SK-N-SH (cell line): ENCODE data around the gene PTPRG. TPM values are rescaled to one million over a fixed set of nuclear protein-coding genes. Genes with fewer than 3 reads are reported as not detected.

Experiments used
- CTCF ChIA-PET: fragments of 300-600, 350-600 bp; formaldehyde crosslinking; extraction: SDS; loops from one replicate; lab custom pipeline; 2021; lab: Yijun Ruan, JAX
- POLR2A ChIA-PET: fragments of 350-600 bp; sonication (Branson Sonifier 250); formaldehyde crosslinking; extraction: SDS; loops from one replicate; lab custom pipeline; 2020; ENCODE audit warnings: antibody characterized with exemption, inconsistent platforms; lab: Yijun Ruan, JAX
- DNase-seq: peaks from one replicate; pipeline ENCODE4 v3.0.0; 2012
- H2AFZ ChIP-seq: fragments of 200-600 bp; sonication (generic); 2 replicates; pipeline ENCODE4 v1.8.1; 2016; ENCODE audit warnings: antibody characterized with exemption, mild to moderate bottlenecking, low read depth
- H3F3A ChIP-seq: fragments of 200-600 bp; sonication (generic); replicated peaks from 2 replicates; pipeline ENCODE3; 2016; ENCODE audit warnings: antibody characterized with exemption, mild to moderate bottlenecking; ENCODE audit not compliant: insufficient read depth
- H3K27ac ChIP-seq, 2 experiments: fragments of 200-500 bp in 1 of 2; fragments of 200-600 bp in 1 of 2; sonication (Bioruptor generic) in 1 of 2; sonication (generic), shearing (Covaris generic) in 1 of 2; 2 replicates each; pipeline versions ENCODE4 v1.5.1 to v1.6.1; 2014 to 2016; ENCODE audit warnings: low read depth in 2 of 2, inconsistent platforms in 1 of 2, low read length in 1 of 2, mild to moderate bottlenecking in 1 of 2, mixed read lengths in 1 of 2
- H3K27me3 ChIP-seq: fragments of 200-600 bp; sonication (generic), shearing (Covaris generic); 2 replicates; pipeline ENCODE4 v1.6.1; 2016; ENCODE audit warnings: mixed run types; ENCODE audit not compliant: insufficient read depth
- H3K36me3 ChIP-seq, 2 experiments: fragments of 200-500 bp in 1 of 2; fragments of 200-600 bp in 1 of 2; sonication (Bioruptor generic) in 1 of 2; sonication (generic) in 1 of 2; replicated peaks in 1 of 2; 2 replicates each; pipeline versions ENCODE3 to v1.5.1; 2014 to 2016; ENCODE audit warnings: low read length in 1 of 2, mild to moderate bottlenecking in 1 of 2; ENCODE audit not compliant: insufficient read depth in 2 of 2, control insufficient read depth in 1 of 2
- H3K4me1 ChIP-seq, 2 experiments: fragments of 200-500 bp in 1 of 2; fragments of 200-600 bp in 1 of 2; sonication (Bioruptor generic) in 1 of 2; sonication (generic), shearing (Covaris generic) in 1 of 2; 2 replicates each; pipeline versions ENCODE4 v1.5.1 to v1.6.1; 2014 to 2016; ENCODE audit warnings: low read depth in 1 of 2, low read length in 1 of 2, mixed run types in 1 of 2; ENCODE audit not compliant: insufficient read depth in 2 of 2, control insufficient read depth in 1 of 2
- H3K4me2 ChIP-seq: fragments of 200-600 bp; sonication (generic), shearing (Covaris generic); 2 replicates; pipeline ENCODE4 v1.6.1; 2017; ENCODE audit warnings: mixed run types
- H3K4me3 ChIP-seq, 2 experiments: fragments of 200-500 bp in 1 of 2; fragments of 200-600 bp in 1 of 2; sonication (Bioruptor generic) in 1 of 2; sonication (generic), shearing (Covaris generic) in 1 of 2; 2 replicates each; pipeline versions ENCODE4 v1.5.1 to v1.8.1; 2014 to 2016; ENCODE audit warnings: low read depth in 2 of 2, inconsistent platforms in 1 of 2, low read length in 1 of 2, mild to moderate bottlenecking in 1 of 2, mixed read lengths in 1 of 2, moderate library complexity in 1 of 2
- H3K79me2 ChIP-seq: fragments of 200-600 bp; sonication (generic); 2 replicates; pipeline ENCODE4 v1.8.1; 2017; ENCODE audit warnings: mild to moderate bottlenecking; ENCODE audit not compliant: insufficient read depth
- H3K9ac ChIP-seq: fragments of 200-600 bp; sonication (generic); 2 replicates; pipeline ENCODE4 v1.6.1; 2017; ENCODE audit warnings: mixed run types
- H3K9me2 ChIP-seq: fragments of 200-600 bp; sonication (generic); 2 replicates; pipeline ENCODE4 v1.6.1; 2017; ENCODE audit warnings: mixed run types
- H3K9me3 ChIP-seq: fragments of 200-600 bp; sonication (generic); 2 replicates; pipeline ENCODE4 v1.6.1; 2017; ENCODE audit warnings: mixed run types, mild to moderate bottlenecking, moderate library complexity
- H4K20me1 ChIP-seq: fragments of 200-600 bp; sonication (generic); 2 replicates; pipeline ENCODE4 v1.6.1; 2017; ENCODE audit warnings: mild to moderate bottlenecking, mixed run types; ENCODE audit not compliant: insufficient read depth
- CHD2 ChIP-seq: fragments of 150-350 bp; IDR thresholded peaks from 2 replicates; pipeline ENCODE4 v1.6.1; 2018; ENCODE audit warnings: low read length; ENCODE audit not compliant: partially characterized antibody
- CTCF ChIP-seq: fragments of 200-600 bp; sonication (generic); IDR thresholded peaks from 2 replicates; pipeline ENCODE4 v1.6.1; 2017; ENCODE audit warnings: antibody characterized with exemption, mild to moderate bottlenecking, moderate library complexity
- EP300 ChIP-seq, 2 experiments: IDR thresholded peaks; 2 replicates each; pipeline versions ENCODE4 v1.4.0 to v1.6.1; 2012; ENCODE audit warnings: borderline replicate concordance in 1 of 2, low read depth in 1 of 2, low read length in 1 of 2
- FOSL2 ChIP-seq: IDR thresholded peaks from 2 replicates; pipeline ENCODE4 v1.4.0; 2012; ENCODE audit warnings: low read depth, mild to moderate bottlenecking, moderate library complexity, borderline replicate concordance
- FOXJ3 ChIP-seq: sonication (generic); formaldehyde crosslinking; IDR thresholded peaks from 2 replicates; pipeline ENCODE4 v1.5.1; 2020; ENCODE audit warnings: mild to moderate bottlenecking, missing genetic modification reagents
- FOXM1 ChIP-seq: IDR thresholded peaks from 2 replicates; pipeline ENCODE4 v1.4.0; 2012; ENCODE audit warnings: low read depth, mild to moderate bottlenecking
- GABPA ChIP-seq: IDR thresholded peaks from 2 replicates; pipeline ENCODE4 v1.4.0; 2012; ENCODE audit warnings: low read depth, mild to moderate bottlenecking
- GATA2 ChIP-seq: sonication (generic); formaldehyde crosslinking; IDR thresholded peaks from 2 replicates; pipeline ENCODE4 v1.5.0; 2020; ENCODE audit warnings: mild to moderate bottlenecking, missing genetic modification reagents
- JUND ChIP-seq: IDR thresholded peaks from 2 replicates; pipeline ENCODE4 v1.4.0; 2012
- MXI1 ChIP-seq: IDR thresholded peaks from 2 replicates; pipeline ENCODE4 v1.6.1; 2012; ENCODE audit warnings: mild to moderate bottlenecking, low read depth, low read length, improper control_type of control experiment
- NFIC ChIP-seq: IDR thresholded peaks from 2 replicates; pipeline ENCODE4 v1.4.0; 2012; ENCODE audit warnings: borderline replicate concordance
- PBX3 ChIP-seq: IDR thresholded peaks from 2 replicates; pipeline ENCODE4; 2012
- POLR2AphosphoS5 ChIP-seq: IDR thresholded peaks from 2 replicates; pipeline ENCODE4 v1.6.1; 2012; ENCODE audit warnings: low read depth, low read length
- REST ChIP-seq: IDR thresholded peaks from 2 replicates; pipeline ENCODE4 v1.6.1; 2012; ENCODE audit warnings: mild to moderate bottlenecking, low read depth, low read length, moderate library complexity
- RFX5 ChIP-seq: IDR thresholded peaks from 2 replicates; pipeline ENCODE4 v1.6.1; 2012; ENCODE audit warnings: mild to moderate bottlenecking, improper control_type of control experiment, low read length
- RXRA ChIP-seq: IDR thresholded peaks from 2 replicates; pipeline ENCODE4 v1.4.0; 2012; ENCODE audit warnings: low read depth, mild to moderate bottlenecking, borderline replicate concordance
- SIN3A ChIP-seq: IDR thresholded peaks from 2 replicates; pipeline ENCODE4 v1.6.1; 2012; ENCODE audit warnings: low read depth, mild to moderate bottlenecking, low read length, moderate library complexity, borderline replicate concordance
- TCF12 ChIP-seq: IDR thresholded peaks from 2 replicates; pipeline ENCODE4 v1.4.0; 2012
- TEAD4 ChIP-seq: IDR thresholded peaks from 2 replicates; pipeline ENCODE4 v1.4.0; 2012; ENCODE audit warnings: mild to moderate bottlenecking, borderline replicate concordance; ENCODE audit not compliant: insufficient read depth
- USF2 ChIP-seq: fragments of 150-350 bp; IDR thresholded peaks from 2 replicates; pipeline ENCODE4 v1.6.1; 2017; ENCODE audit warnings: antibody characterized with exemption, low read length, low read depth, borderline replicate concordance
- WGBS: methylation state at CpG from one replicate; pipeline ENCODE4 v1.1.6; 2017; ENCODE audit warnings: low lambda C conversion rate; 5-methylcytosine and 5-hydroxymethylcytosine counted together
- polyA plus RNA-seq, 3 experiments: library from polyadenylated mRNA; depleted of rRNA; stranded (reverse); fragments of >200 nt; gene quantifications; 2 replicates each; pipeline ENCODE4 v1.2.3, GENCODE V29; 2012
- TF ChIP-seq, protein P1 (sequence below): IDR thresholded peaks from 2 replicates; pipeline ENCODE4 v1.4.0; 2012; ENCODE audit warnings: low read depth

PTPRG gene
- polyA plus RNA-seq, 1 of the 3 experiments (the other 2 are of a cell fraction): 14.1 TPM

DNA sequence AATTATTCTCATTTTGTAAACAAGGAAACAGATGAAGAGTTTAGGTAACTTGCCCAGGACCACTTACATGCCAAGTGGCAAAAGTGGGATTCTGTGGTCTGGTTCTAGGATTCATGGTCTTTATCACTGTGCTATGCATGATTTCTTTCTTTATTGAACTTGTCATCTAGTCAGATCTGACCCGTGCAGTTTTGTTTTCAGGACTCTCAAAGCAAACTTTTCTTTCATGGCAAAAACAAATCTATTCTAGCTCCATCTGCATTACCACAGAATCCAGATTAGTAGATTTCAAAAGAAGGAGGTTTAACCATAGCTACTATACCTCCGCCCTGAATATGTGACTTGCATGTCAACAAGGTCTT lies 404.4 kb downstream of the PTPRG start (continued):
- TF ChIP-seq REST: no peak

GRCh38 chr3:61966200-61966599 lies 404.8 kb downstream of the PTPRG start:
- no peak for DNase-seq

More at GRCh38 chr3:61966200-61966599, 404.8 kb downstream of the PTPRG start:
- H3K79me2 ChIP-seq: peaks cover 12% of the 10 kb centered on the region
- no peak overlapping the region for H2AFZ ChIP-seq
- no peak overlapping the region for H3K4me3 ChIP-seq
- H4K20me1 ChIP-seq: no peaks in the 10 kb centered on the region
- CTCF ChIA-PET: no interaction called here
- H3K4me2 ChIP-seq: no peak overlapping the region
- no peaks in the 10 kb centered on the region for H3K9me3 ChIP-seq
- H3K9me2 ChIP-seq: no peaks in the 10 kb centered on the region
- TF ChIP-seq FOXM1: no peak
- TF ChIP-seq REST: no peak
- TF ChIP-seq RXRA: no peak
- peak; percentile 75 for TF ChIP-seq TCF12
- peak; percentile 78 for TF ChIP-seq TEAD4
- TF ChIP-seq CTCF: no peak
- no peak for TF ChIP-seq GABPA
- TF ChIP-seq CHD2: no peak
- TF ChIP-seq PBX3: peak; percentile 68
- TF ChIP-seq MXI1: no peak
- peak; percentile 71 for TF ChIP-seq FOSL2
- no peak for TF ChIP-seq RFX5
- no peak; the same call in 1 of the 2 replicates for TF ChIP-seq POLR2AphosphoS5
- TF ChIP-seq, protein P1, sequence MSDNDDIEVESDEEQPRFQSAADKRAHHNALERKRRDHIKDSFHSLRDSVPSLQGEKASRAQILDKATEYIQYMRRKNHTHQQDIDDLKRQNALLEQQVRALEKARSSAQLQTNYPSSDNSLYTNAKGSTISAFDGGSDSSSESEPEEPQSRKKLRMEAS: no peak
- no peak for TF ChIP-seq NFIC
- TF ChIP-seq JUND: peak; percentile 65
- no peak for TF ChIP-seq SIN3A
- no peak for TF ChIP-seq GATA2 (CRISPR knock-in tag)
- TF ChIP-seq USF2: no peak
- peak in 1 of 2 experiments; percentile 62; a peak in 2 of 4 replicates for TF ChIP-seq EP300 (IDR thresholded peaks at IDR 0.05; ENCODE audit: borderline replicate concordance in 1 of 2, low read depth in 1 of 2, low read length in 1 of 2)
- TF ChIP-seq FOXJ3 (CRISPR knock-in tag): no peak
- H3K27ac ChIP-seq: no peak overlapping the region
- H3K36me3 ChIP-seq: no peaks in the 10 kb centered on the region
- peaks cover 0 to 22% of the 10 kb centered on the region in 2 experiments; a peak in 1 of 4 replicates for H3K4me1 ChIP-seq
- H3F3A ChIP-seq: peaks cover 4% of the 10 kb centered on the region
- WGBS: 77% methylated on average over 2 of the region's 2 CpGs
- H3K27me3 ChIP-seq: no peaks in the 10 kb centered on the region
- POLR2A ChIA-PET: no interaction called here
- no peak overlapping the region for H3K9ac ChIP-seq
